Activated CD4-positive, alpha-beta memory T cell treated with anti-CD3 and anti-CD28 coated beads for 36 hours (primary cell): Measurements from ENCODE around the gene RAB36. TPM values are rescaled to one million over a fixed set of nuclear protein-coding genes. Genes with fewer than 3 reads are reported as not detected.

Experiments
- CTCF ChIA-PET: fragments of 350-600 bp; sonication (Branson Sonifier 250); formaldehyde crosslinking; loops from one replicate; lab custom pipeline; 2021; ENCODE audit warnings: antibody characterized with exemption, inconsistent platforms; lab: Charles Lee
- POLR2A ChIA-PET: fragments of 350-600 bp; sonication (Branson Sonifier 250); formaldehyde crosslinking; loops from one replicate; lab custom pipeline; 2021; ENCODE audit warnings: antibody characterized with exemption; lab: Charles Lee
- DNase-seq: peaks from one replicate; pipeline ENCODE4 v3.0.0-alpha.2; 2020
- H3K27ac Mint-ChIP-seq: one replicate; pipeline ENCODE4 v1.8.0; 2021; ENCODE audit warnings: mixed read lengths
- H3K27me3 Mint-ChIP-seq: one replicate; pipeline ENCODE4 v1.8.0; 2021; ENCODE audit warnings: mixed read lengths
- H3K36me3 Mint-ChIP-seq: one replicate; pipeline ENCODE4 v1.8.0; 2021; ENCODE audit warnings: mixed read lengths
- H3K4me1 Mint-ChIP-seq: one replicate; pipeline ENCODE4 v1.8.0; 2021; ENCODE audit warnings: low read depth, mixed read lengths
- H3K4me3 Mint-ChIP-seq: one replicate; pipeline ENCODE4 v1.8.0; 2021; ENCODE audit warnings: mild to moderate bottlenecking, mixed read lengths
- H3K9me3 Mint-ChIP-seq: one replicate; pipeline ENCODE4 v1.8.0; 2021; ENCODE audit warnings: mixed read lengths
- intact Hi-C: fragments of 100-400 bp; cut with micrococcal nuclease; formaldehyde crosslinking; loops from one replicate; pipeline ENCODE4 v1.15.1; 2023
- total RNA-seq, 2 experiments: library from RNA; stranded (reverse); gene quantifications; one replicate each; pipeline ENCODE4 v1.2.3, GENCODE V29; 2021

The RAB36 gene
- total RNA-seq, 2 experiments from 2014 or later: 0.31 to 0.46 TPM

- H3K27ac Mint-ChIP-seq: no peak overlapping the region
Observed at GRCh38 chr22:23196165-23196564, 50.9 kb downstream of the RAB36 start.

GRCh38 chr22:23197836-23198235, 52.6 kb downstream of the RAB36 start:
- no peak for DNase-seq
- H3K9me3 Mint-ChIP-seq: no peaks in the 10 kb centered on the region
- no peak overlapping the region for H3K4me3 Mint-ChIP-seq
- CTCF ChIA-PET: interaction anchor here (1.0 kb wide), 1 partner anchor 93 kb away, joined by 3 read pairs; no protein-coding TSS in a partner anchor
- no peaks in the 10 kb centered on the region for H3K27me3 Mint-ChIP-seq
- POLR2A ChIA-PET: no interaction called here
- intact Hi-C loops: no loop called here
- H3K4me1 Mint-ChIP-seq: peaks cover 35% of the 10 kb centered on the region
- H3K36me3 Mint-ChIP-seq: no peaks in the 10 kb centered on the region
- H3K27ac Mint-ChIP-seq: no peak overlapping the region

More at GRCh38 chr22:23196165-23196564, 50.9 kb downstream of the RAB36 start:
- Mint-ChIP-seq H3K4me1 (peaks cover 36% of the 10 kb centered on the region), H3K4me3 (no peak overlapping the region), H3K36me3 (peaks cover under 1% of the 10 kb centered on the region), H3K27me3 (no peaks in the 10 kb centered on the region), H3K9me3 (no peaks in the 10 kb centered on the region)
- CTCF ChIA-PET: no interaction called here
- POLR2A ChIA-PET: no interaction called here
- DNase-seq: no peak
- intact Hi-C loops: no loop called here

GRCh38 chr22:23199159-23199558, 53.9 kb downstream of the RAB36 start:
- DNase-seq: no peak
- no peak overlapping the region for H3K4me3 Mint-ChIP-seq
- ChIA-PET POLR2A (no interaction called here), CTCF (no interaction called here)
- peaks cover 28% of the 10 kb centered on the region for H3K4me1 Mint-ChIP-seq
- intact Hi-C loops: no loop called here
- no peaks in the 10 kb centered on the region for H3K9me3 Mint-ChIP-seq
- no peaks in the 10 kb centered on the region for H3K27me3 Mint-ChIP-seq
- no peak overlapping the region for H3K27ac Mint-ChIP-seq
- H3K36me3 Mint-ChIP-seq: peaks cover 7% of the 10 kb centered on the region

GRCh38 chr22:23200898-23201297, 55.6 kb downstream of the RAB36 start:
- Mint-ChIP-seq H3K4me3 (no peak overlapping the region), H3K27me3 (no peaks in the 10 kb centered on the region), H3K27ac (no peak overlapping the region), H3K36me3 (peaks cover 7% of the 10 kb centered on the region), H3K9me3 (no peaks in the 10 kb centered on the region), H3K4me1 (peaks cover 31% of the 10 kb centered on the region)
- POLR2A ChIA-PET: no interaction called here
- DNase-seq: no peak
- CTCF ChIA-PET: interaction anchor here (1.0 to 1.7 kb wide), 2 partner anchors 20 to 81 kb away, joined by 4 to 6 read pairs; partner anchors contain the start of gene BCR
- intact Hi-C loops: no loop called here

GRCh38 chr22:23202812-23203451, 57.7 kb downstream of the RAB36 start:
- DNase-seq: no peak
- Mint-ChIP-seq H3K27me3 (no peaks in the 10 kb centered on the region), H3K27ac (no peak overlapping the region), H3K4me3 (no peak overlapping the region), H3K36me3 (peaks cover 13% of the 10 kb centered on the region), H3K4me1 (peaks cover 28% of the 10 kb centered on the region), H3K9me3 (no peaks in the 10 kb centered on the region)
- ChIA-PET POLR2A (interaction anchor here (0.5 to 0.6 kb wide), 2 partner anchors 37 to 262 kb away, joined by 4 read pairs; no protein-coding TSS in a partner anchor), CTCF (interaction anchor here (0.6 to 0.7 kb wide), 2 partner anchors 15 to 669 kb away, joined by 3 read pairs; no protein-coding TSS in a partner anchor)
- intact Hi-C loops: no loop called here

- no peaks in the 10 kb centered on the region for H3K9me3 Mint-ChIP-seq
- CTCF ChIA-PET: interaction anchor here (0.6 to 1.0 kb wide), 3 partner anchors 14 to 668 kb away, joined by 3 read pairs; no protein-coding TSS in a partner anchor
- H3K36me3 Mint-ChIP-seq: peaks cover 14% of the 10 kb centered on the region
- intact Hi-C loops: no loop called here
- no peak overlapping the region for H3K4me3 Mint-ChIP-seq
- no peaks in the 10 kb centered on the region for H3K27me3 Mint-ChIP-seq
- H3K4me1 Mint-ChIP-seq: peaks cover 29% of the 10 kb centered on the region
- POLR2A ChIA-PET: no interaction called here
- no peak for DNase-seq
- no peak overlapping the region for H3K27ac Mint-ChIP-seq
Observed at GRCh38 chr22:23203452-23204124, 58.3 kb downstream of the RAB36 start.

GRCh38 chr22:23204125-23204488, 58.8 kb downstream of the RAB36 start:
- Mint-ChIP-seq H3K9me3 (no peaks in the 10 kb centered on the region), H3K27me3 (no peaks in the 10 kb centered on the region), H3K4me3 (no peak overlapping the region), H3K27ac (no peak overlapping the region), H3K4me1 (peaks cover 31% of the 10 kb centered on the region), H3K36me3 (peaks cover 14% of the 10 kb centered on the region)
- no peak for DNase-seq
- CTCF ChIA-PET: interaction anchor here (1.0 kb wide), 1 partner anchor 173 kb away, joined by 3 read pairs; no protein-coding TSS in a partner anchor
- POLR2A ChIA-PET: no interaction called here
- intact Hi-C loops: no loop called here

- H3K4me1 Mint-ChIP-seq: peaks cover 29% of the 10 kb centered on the region
Observed at GRCh38 chr22:23204541-23205157, 59.4 kb downstream of the RAB36 start.

GRCh38 chr22:23205339-23206049, 60.2 kb downstream of the RAB36 start:
- DNase-seq: no peak
- POLR2A ChIA-PET: interaction anchor here (0.6 to 0.7 kb wide), 2 partner anchors 38 to 529 kb away, joined by 3 to 4 read pairs; no protein-coding TSS in a partner anchor
- Mint-ChIP-seq H3K4me1 (peaks cover 25% of the 10 kb centered on the region), H3K36me3 (peaks cover 14% of the 10 kb centered on the region), H3K27me3 (no peaks in the 10 kb centered on the region), H3K9me3 (no peaks in the 10 kb centered on the region), H3K4me3 (no peak overlapping the region), H3K27ac (peak overlapping the region; percentile 13)
- intact Hi-C loops: no loop called here
- CTCF ChIA-PET: interaction anchor here (1.7 kb wide), 1 partner anchor 77 kb away, joined by 6 read pairs; no protein-coding TSS in a partner anchor

More at GRCh38 chr22:23204541-23205157, 59.4 kb downstream of the RAB36 start:
- Mint-ChIP-seq H3K36me3 (peaks cover 14% of the 10 kb centered on the region), H3K4me3 (no peak overlapping the region), H3K9me3 (no peaks in the 10 kb centered on the region), H3K27ac (peak overlapping the region; percentile 18), H3K27me3 (no peaks in the 10 kb centered on the region)
- CTCF ChIA-PET: interaction anchor here (1.7 kb wide), 1 partner anchor 77 kb away, joined by 6 read pairs; no protein-coding TSS in a partner anchor
- POLR2A ChIA-PET: interaction anchor here (0.6 to 0.7 kb wide), 2 partner anchors 39 to 528 kb away, joined by 3 to 4 read pairs; no protein-coding TSS in a partner anchor
- DNase-seq: no peak
- intact Hi-C loops: no loop called here

- intact Hi-C loops: no loop called here
- H3K4me3 Mint-ChIP-seq: no peak overlapping the region
Observed at GRCh38 chr22:23206915-23207314, 61.6 kb downstream of the RAB36 start.

GRCh38 chr22:23207729-23208393, 62.6 kb downstream of the RAB36 start:
- H3K36me3 Mint-ChIP-seq: peaks cover 14% of the 10 kb centered on the region
- H3K9me3 Mint-ChIP-seq: no peaks in the 10 kb centered on the region
- peaks cover 29% of the 10 kb centered on the region for H3K4me1 Mint-ChIP-seq
- no peaks in the 10 kb centered on the region for H3K27me3 Mint-ChIP-seq
- H3K27ac Mint-ChIP-seq: no peak overlapping the region
- intact Hi-C loops: no loop called here
- no peak for DNase-seq
- ChIA-PET POLR2A (no interaction called here), CTCF (no interaction called here)
- H3K4me3 Mint-ChIP-seq: no peak overlapping the region

More at GRCh38 chr22:23206915-23207314, 61.6 kb downstream of the RAB36 start:
- no peak for DNase-seq
- H3K27me3 Mint-ChIP-seq: no peaks in the 10 kb centered on the region
- peaks cover 14% of the 10 kb centered on the region for H3K36me3 Mint-ChIP-seq
- H3K4me1 Mint-ChIP-seq: peaks cover 26% of the 10 kb centered on the region
- no peak overlapping the region for H3K27ac Mint-ChIP-seq
- ChIA-PET CTCF (interaction anchor here (0.6 to 1.2 kb wide), 2 partner anchors 27 to 84 kb away, joined by 3 read pairs; no protein-coding TSS in a partner anchor), POLR2A (no interaction called here)
- H3K9me3 Mint-ChIP-seq: no peaks in the 10 kb centered on the region
